Left renal pelvis (tissue), 4 donors: ENCODE results near the gene CUX1. TPM values are rescaled to one million over a fixed set of nuclear protein-coding genes. Genes with fewer than 3 reads are reported as not detected.
"Not testable (repeated sequence)": the region's sequence is repeated elsewhere in the genome, so short reads cannot be mapped to it uniquely, and the experiment has no call there.

Source experiments
- DNase-seq, 4 donors: peaks; one replicate each; pipeline ENCODE4 v3.0.0-alpha.2; 2013; ENCODE audit warnings: low read depth in 4 of 4, low spot score in 3 of 4
- polyA plus RNA-seq, 4 donors: library from polyadenylated mRNA; unstranded; fragments of 120-200 nt; gene quantifications; one replicate each; pipeline ENCODE4 v1.2.1, GENCODE V29; 2013; ENCODE audit not compliant: insufficient read length in 4 of 4

Gene CUX1
- polyA plus RNA-seq, 4 donors = 66.7 to 114 (median 96.4) TPM

GRCh38 chr7:101913247-101913721 lies 95.9 kb downstream of the CUX1 start:
- DNase-seq = no peak

DNA sequence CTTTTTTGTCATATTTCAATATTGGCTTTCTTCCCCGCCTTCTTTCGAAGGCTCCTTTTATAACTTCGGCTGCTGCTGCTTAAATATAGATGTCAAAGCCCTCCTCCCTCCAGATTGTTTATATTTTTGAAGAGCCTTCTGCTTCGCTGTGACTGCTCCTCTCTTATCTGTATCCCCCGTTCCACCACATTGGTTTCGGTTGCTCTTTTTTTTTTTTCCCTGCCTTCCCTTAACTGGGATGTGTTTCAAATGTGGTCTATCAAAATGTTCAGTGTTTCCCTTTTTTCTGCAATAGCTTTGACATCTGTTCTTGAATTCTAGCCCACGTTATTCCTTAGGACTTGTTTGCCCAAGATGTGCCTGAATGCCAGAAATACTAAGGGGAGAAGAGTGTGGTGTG lies 96.4 kb downstream of the CUX1 start:
- no peak for DNase-seq

DNA sequence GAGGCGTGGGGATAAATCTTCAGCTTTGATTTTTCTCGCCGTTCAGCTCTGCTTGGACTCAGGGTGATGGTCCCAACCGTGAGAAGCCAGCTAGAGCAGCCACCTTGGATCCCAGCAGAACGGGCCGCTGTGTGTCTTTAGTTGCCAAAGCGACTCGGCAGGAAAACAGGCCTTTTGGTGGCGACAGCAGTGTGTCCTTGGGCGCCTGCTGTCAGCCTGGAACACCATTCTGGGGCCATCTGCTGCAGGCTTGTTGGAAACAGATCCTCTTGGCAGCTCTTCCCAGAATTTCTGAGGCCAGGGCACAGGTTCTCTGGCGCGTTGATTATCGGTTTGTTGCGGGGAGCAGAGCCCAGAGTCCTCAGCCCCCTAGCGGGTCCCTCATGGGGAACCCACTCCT lies 97.6 kb downstream of the CUX1 start:
- no peak for DNase-seq

DNA sequence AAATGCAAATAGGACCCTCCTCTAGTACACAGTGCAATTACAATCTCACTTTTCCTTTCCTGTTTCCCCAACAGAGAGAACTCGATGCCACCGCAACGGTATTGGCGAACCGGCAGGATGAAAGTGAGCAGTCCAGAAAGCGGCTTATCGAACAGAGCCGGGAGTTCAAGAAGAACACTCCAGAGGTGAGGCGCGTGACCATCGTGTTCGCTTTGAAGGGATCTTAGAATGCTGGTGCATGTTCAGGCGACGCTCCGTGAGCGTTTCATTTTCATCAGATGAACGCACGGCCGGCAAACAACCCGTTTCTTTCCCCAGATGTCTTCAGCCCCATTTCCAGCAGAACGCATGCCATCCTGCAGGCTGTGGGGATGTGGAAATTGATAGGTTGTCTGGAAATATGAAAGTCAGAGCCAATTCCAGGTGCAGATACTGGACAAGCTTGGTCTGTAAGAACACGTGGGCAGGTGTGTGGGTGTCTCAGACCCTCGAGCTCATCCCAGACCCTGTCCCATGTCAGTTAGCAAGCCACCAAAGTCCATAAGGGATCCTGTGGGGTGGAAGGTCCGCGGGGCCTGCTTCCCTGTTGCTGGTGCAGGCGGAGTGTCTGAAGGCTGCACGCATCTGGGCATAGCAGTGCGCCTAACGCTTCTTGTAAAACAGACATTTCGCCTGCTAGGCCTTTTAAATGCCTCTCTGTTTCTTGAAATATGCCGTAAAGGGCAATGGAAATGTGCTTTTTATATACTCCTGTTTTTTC lies 98.8 kb downstream of the CUX1 start:
- DNase-seq = no peak

DNA sequence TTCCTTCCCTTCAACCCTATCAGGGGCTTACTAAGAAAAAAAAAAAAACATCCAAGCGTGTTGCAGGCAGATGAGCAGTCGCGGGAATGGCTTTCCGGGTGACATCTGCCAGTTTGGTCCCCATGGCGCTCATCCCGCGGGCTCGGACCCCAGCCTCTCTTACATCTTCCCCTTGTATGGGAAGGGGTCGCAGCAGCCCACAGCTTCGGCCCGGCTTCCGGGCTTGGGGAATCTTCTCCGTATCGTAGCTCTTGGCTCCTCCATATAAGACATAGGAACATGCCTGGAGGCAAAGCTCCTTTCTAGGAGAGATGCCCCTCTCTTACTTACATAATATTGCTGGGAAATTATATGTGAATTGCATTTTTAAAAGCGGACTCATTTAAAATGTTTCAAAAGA lies 99.5 kb downstream of the CUX1 start:
- DNase-seq = no peak

DNA sequence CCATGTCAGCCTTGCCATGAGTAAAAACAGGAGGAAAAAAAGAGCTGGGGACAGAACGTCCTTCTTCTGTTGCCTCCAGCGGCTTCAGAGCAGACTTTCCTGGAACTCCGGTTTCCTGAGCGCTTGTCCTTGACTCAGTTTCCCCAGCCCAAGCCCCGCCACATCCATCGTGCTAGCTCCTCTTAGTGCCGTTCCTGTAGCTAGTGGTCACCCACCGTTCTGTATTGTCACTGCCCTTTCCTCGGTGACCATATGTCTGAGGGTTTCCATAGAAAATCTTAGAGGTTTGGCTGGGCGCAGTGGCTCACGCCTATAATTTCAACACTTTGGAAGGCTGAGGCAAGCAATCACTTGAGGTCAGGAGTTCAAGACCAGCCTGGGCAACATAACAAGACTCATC lies 100.1 kb downstream of the CUX1 start:
- DNase-seq = no peak

GRCh38 chr7:101918426-101918825 lies 101.0 kb downstream of the CUX1 start:
- no peak for DNase-seq

DNA sequence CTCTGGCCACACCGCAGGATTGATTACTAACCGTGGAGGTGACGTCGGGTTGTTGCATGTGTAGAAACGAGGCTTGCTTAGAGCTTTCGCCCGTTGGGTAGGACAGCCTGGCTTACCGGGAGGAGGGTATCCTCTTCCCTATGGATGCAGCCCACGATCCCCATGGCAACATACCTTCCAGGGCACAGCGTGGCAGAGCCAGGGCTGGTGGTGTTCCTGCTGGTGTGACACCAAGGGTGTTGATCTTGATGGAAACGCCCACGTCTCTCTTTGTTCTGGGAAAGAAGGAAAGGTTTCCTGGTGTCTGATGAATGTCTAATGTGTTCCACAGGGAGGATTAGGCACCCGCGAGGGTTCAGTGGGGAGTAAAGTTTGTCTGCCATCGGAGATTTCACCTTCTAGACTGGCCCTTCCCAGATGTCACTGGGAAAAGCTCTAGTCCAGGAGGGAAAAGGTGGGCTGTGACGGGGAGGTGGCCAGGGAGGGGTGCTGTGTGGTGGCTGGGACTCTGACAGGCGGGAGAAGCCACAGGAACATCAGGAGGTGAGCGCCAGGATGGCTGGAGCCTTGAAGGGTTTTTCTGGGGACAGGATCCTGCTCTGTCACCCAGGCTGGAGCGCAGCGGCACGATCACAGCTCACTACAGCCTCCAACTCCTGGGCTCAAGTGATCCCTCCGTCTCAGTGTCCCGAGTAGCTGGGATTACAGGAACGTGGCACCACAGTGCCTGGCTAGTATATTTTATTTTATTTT lies 102.1 kb downstream of the CUX1 start:
- DNase-seq = no peak

DNA sequence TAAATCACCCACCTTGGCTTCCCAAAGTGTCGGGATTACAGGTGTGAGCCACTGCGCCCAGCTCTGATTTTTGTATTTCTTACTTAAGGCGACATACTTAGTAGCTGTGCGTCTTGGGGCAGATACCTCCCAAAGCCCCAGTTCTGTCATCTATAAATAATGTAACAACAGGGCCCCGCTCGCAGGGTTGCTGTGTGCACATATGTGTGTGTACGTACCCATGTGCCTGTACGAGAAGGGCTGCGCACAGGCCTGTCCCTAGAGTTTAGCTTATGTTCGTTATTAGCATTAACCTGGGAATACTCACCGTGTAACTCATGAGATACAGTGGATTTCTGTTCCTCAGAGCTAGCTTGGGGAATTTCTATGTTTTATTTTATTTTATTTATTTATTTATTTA lies 103.6 kb downstream of the CUX1 start:
- no peak for DNase-seq

GRCh38 chr7:101921546-101922489 lies 104.4 kb downstream of the CUX1 start:
- DNase-seq = not testable (repeated sequence)

GRCh38 chr7:101922631-101923601 lies 105.5 kb downstream of the CUX1 start:
- DNase-seq = no peak

DNA sequence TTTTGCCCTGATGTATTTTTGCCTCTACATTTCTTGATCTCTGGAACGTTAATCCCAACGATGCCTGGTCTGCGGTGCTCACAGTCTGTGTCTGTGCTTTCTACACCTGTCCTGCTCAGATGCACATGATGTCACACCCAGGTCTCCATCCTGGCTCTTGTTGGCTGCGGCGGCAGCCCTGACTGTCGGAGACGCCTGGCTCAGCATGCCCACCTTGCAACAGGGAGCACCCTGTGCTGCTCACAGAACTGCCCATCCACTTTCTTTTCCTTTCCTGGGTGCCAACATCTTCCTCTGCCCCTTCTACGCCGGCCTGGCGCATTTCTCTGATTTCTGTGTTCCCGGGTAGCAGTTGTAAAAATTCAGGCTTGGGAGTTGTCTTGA lies 106.2 kb downstream of the CUX1 start:
- DNase-seq = no peak

- no peak for DNase-seq
These were observed 106.7 kb downstream of the CUX1 start for GRCh38 chr7:101924171-101924570.

- DNase-seq = no peak
These were observed 108.8 kb downstream of the CUX1 start for GRCh38 chr7:101926265-101926664.

DNA sequence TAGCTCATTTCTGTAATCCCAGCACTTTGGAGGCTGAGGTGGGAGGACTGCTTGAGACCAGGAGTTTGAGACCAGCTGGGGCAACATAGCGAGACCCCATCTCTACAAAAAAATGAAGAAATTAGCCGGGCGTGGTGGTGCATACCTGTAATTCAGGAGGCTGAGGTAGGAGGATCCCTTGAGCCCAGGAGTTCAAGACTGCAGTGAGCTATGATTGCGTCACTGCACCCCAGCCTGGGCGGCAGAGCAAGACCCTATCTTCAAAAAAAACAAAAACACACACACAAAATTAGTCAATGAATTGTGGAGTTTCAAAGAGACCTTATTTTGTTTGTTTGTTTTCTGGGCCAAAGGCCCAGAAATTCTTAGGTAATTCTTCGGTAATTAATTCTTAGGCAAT lies 110.0 kb downstream of the CUX1 start:
- DNase-seq = no peak

DNA sequence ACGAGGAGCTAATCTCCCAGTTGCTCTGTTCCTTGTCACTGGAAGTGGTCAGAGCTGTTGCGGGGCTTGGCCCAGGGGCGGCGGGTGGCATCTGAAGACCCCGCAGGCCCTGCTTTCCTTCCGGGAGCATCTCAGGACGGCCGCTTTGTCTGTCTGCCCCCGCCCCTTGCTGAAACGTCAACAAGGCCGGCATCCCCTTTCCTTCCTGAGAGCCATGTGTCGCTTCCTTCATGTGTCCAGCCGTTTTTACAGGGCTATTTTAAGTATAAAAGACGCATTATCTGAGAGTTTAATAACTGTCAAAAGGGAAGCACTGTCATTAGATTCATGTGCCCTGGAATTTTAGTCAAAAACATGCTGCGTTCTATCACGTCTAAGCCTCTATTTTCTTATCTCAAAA lies 110.4 kb downstream of the CUX1 start:
- no peak for DNase-seq

DNA sequence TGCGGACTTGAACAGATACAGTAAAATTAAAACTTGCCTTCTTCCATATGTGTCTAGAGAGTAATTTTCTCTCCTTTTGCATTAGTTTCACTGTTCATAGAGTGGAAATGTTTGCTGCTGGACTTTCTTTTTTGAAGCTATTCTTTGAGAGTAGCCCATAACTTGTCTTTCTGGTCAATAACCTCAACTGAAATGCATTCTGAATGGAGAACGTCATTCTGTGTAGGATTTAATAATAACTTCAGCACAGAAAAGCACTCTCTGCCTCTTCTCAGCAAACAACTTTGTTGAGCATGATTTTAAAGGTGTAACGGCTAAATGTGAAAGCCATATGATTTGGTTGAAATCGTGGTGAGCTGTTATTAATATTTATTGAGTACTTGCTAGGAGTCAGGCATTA lies 111.8 kb downstream of the CUX1 start:
- DNase-seq = no peak

GRCh38 chr7:101929911-101930310 lies 112.5 kb downstream of the CUX1 start:
- not testable (repeated sequence) for DNase-seq

DNA sequence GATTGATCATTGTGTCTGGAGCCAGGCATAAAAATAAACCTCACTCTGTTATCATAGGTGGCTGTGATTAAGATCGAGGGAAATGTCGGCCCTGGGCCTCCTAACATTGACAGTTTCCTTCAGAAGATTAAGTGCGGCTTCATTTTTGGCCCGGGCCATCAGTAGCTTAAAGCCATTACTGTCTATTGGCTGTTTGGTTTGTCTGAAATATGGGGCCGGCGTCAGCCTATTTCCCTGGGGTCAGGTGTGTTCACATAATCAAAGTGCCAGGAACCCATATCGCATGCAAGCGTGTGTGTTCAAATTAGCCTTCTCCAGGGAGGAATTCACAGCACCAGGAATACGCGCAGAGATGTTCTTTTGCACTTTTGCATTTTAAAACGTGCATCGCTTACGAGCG lies 114.7 kb downstream of the CUX1 start:
- DNase-seq = no peak

DNA sequence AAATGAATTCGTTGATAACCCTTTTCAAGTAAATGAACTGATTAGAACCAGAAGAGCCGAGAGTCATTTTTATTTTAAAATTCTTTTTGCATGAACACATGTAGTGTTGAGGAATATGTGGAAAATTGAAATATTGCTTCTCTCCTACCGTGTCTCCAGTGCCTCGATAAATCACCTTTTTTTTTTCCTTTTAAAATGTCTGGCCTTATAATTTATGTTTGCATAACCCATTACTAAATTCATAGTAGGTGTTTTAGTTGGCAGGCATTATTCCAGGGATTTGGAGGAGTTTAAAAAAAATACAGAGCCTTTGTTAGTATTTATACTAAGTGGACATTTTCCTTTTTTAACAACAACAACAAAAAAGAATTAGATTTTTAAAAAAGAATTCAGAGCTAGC lies 115.6 kb downstream of the CUX1 start:
- DNase-seq = no peak
